Uterus (tissue), 2 donors: ENCODE measurements around the gene CLIC1.

Experiments used
- CTCF ChIP-seq, 4 experiments: fragments of 200-600 bp in 2 of 4; fragments of 450-650 bp in 2 of 4; sonication (generic) in 2 of 4; IDR thresholded peaks; one replicate each; pipeline ENCODE4 v1.5.1; 2016 to 2019; ENCODE audit warnings: antibody characterized with exemption in 4 of 4, mild to moderate bottlenecking in 2 of 4, moderate library complexity in 1 of 4
- POLR2A ChIP-seq, 2 donors: fragments of 450-650 bp; IDR thresholded peaks; one replicate each; pipeline ENCODE4 v1.6.1; 2016; ENCODE audit warnings: antibody characterized with exemption in 2 of 2, mild to moderate bottlenecking in 1 of 2, moderate library complexity in 1 of 2

DNA sequence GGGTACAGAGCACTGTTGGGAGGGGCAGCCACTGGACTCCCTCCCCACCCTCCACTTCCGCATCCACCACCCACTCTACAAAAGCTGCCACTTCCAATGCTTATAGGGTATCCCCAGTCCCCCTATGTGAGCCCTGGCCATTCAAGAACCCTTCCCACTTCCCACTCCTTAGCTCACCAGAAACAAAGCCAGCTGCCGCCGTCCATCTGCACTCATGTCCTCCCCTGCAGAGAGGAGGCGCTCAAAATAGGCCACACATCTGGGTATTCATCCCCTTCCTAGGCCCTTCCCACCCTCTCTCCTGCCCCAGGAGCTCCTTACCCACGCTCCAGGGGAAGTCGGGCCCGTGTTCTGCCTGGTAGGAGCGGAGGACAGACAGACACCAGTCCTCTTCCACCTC is 49.0 kb downstream of the CLIC1 start:
- TF ChIP-seq CTCF (IDR thresholded peaks at IDR 0.05) (no peak), POLR2A (IDR thresholded peaks at IDR 0.05) (no peak)
